ENCODE measurements around the gene PLEKHA7.

The PLEKHA7 gene

DNA sequence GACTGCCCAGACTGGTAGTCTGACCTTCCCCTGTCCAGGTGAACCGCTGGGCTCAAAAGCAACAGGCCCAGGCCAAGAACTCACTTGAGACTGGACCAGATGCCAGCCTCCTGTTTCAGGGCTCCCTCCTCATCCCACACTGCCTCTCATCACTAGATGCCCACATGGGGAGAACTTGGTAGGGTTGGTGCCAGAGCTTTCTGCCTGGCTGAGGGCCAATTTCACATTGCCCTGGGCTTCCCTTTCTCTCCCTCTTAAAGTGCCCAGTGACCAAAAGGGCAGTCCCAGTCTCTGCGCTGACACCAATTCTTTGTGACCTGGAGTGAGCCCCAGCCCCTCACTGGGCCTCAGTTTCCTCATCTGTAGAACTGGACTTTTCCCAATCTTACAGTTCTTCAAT, 234.1 kb downstream of the PLEKHA7 start:
- FAIRE-seq (no peak), DNase-seq (ENCODE audit: insufficient read length, low spot score) (no peak)
- TF ChIP-seq, protein P1, sequence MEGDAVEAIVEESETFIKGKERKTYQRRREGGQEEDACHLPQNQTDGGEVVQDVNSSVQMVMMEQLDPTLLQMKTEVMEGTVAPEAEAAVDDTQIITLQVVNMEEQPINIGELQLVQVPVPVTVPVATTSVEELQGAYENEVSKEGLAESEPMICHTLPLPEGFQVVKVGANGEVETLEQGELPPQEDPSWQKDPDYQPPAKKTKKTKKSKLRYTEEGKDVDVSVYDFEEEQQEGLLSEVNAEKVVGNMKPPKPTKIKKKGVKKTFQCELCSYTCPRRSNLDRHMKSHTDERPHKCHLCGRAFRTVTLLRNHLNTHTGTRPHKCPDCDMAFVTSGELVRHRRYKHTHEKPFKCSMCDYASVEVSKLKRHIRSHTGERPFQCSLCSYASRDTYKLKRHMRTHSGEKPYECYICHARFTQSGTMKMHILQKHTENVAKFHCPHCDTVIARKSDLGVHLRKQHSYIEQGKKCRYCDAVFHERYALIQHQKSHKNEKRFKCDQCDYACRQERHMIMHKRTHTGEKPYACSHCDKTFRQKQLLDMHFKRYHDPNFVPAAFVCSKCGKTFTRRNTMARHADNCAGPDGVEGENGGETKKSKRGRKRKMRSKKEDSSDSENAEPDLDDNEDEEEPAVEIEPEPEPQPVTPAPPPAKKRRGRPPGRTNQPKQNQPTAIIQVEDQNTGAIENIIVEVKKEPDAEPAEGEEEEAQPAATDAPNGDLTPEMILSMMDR (IDR thresholded peaks at IDR 0.05; ENCODE audit: insufficient read depth, missing control alignments) = no peak

- TF ChIP-seq, protein P1 (IDR thresholded peaks at IDR 0.05; ENCODE audit: insufficient read depth, missing control alignments) = no peak
- DNase-seq (ENCODE audit: insufficient read length, low spot score) (no peak), FAIRE-seq (no peak)
These were observed 234.8 kb downstream of the PLEKHA7 start for GRCh38 chr11:16779436-16779835.

GRCh38 chr11:16778876-16779275, 235.3 kb downstream of the PLEKHA7 start:
- TF ChIP-seq, protein P1 (IDR thresholded peaks at IDR 0.05; ENCODE audit: insufficient read depth, missing control alignments) = no peak
- FAIRE-seq (no peak), DNase-seq (ENCODE audit: insufficient read length, low spot score) (no peak)

DNA sequence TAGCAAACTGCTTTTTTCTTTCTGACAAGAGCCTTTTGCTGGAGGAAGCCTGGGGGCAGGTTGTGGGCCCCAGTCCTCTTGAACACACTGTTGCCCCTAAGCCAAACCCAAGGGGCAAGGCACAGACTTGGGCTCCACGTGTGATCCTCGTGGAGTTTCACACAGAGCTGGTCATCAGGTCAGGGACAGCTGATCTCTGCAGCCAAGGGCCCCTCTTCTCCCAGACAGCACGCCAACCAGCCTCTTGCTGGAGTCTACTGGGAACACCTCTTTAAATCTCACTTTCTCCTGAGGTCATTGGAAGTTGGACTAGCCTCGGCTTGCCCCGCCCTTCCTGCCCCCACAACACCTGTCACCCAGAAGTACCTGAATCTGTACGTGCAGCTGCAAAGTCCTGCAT, 235.9 kb downstream of the PLEKHA7 start:
- FAIRE-seq = no peak

DNA sequence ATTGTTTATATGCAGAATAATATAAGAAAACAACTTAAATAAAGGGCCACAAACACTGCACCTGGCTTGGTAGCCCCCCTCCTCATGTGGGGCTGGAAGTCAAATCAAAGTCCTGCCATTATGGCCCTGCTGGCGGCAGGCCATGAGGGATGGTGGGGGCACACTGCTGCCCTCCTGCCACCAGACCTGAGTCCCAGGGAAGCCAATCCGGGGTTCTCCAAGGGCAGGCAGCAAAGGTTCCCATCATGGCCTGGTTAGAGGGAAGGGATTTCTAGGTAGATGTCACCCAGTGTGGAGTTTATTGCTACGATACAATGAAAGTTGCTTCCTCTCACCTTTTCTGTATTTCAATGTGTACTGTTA, 236.6 kb downstream of the PLEKHA7 start:
- no peak for DNase-seq (ENCODE audit: insufficient read length, low spot score)
- TF ChIP-seq, protein P1 (IDR thresholded peaks at IDR 0.05; ENCODE audit: insufficient read depth, missing control alignments) = no peak
- no peak for FAIRE-seq

More for the DNA sequence above, 235.9 kb downstream of the PLEKHA7 start:
- TF ChIP-seq, protein P1 (IDR thresholded peaks at IDR 0.05; ENCODE audit: insufficient read depth, missing control alignments) = no peak
- no peak for DNase-seq (ENCODE audit: insufficient read length, low spot score)

GRCh38 chr11:16776711-16777612, 237.3 kb downstream of the PLEKHA7 start:
- no peak for FAIRE-seq

More at GRCh38 chr11:16776711-16777612, 237.3 kb downstream of the PLEKHA7 start:
- TF ChIP-seq, protein P1 (IDR thresholded peaks at IDR 0.05; ENCODE audit: insufficient read depth, missing control alignments) = no peak
- no peak for DNase-seq (ENCODE audit: insufficient read length, low spot score)
